ENCODE measurements around the gene TRIM10.
"Not testable (repeated sequence)": the region's sequence is repeated elsewhere in the genome, so short reads cannot be mapped to it uniquely, and the experiment has no call there.

TRIM10 gene

DNA sequence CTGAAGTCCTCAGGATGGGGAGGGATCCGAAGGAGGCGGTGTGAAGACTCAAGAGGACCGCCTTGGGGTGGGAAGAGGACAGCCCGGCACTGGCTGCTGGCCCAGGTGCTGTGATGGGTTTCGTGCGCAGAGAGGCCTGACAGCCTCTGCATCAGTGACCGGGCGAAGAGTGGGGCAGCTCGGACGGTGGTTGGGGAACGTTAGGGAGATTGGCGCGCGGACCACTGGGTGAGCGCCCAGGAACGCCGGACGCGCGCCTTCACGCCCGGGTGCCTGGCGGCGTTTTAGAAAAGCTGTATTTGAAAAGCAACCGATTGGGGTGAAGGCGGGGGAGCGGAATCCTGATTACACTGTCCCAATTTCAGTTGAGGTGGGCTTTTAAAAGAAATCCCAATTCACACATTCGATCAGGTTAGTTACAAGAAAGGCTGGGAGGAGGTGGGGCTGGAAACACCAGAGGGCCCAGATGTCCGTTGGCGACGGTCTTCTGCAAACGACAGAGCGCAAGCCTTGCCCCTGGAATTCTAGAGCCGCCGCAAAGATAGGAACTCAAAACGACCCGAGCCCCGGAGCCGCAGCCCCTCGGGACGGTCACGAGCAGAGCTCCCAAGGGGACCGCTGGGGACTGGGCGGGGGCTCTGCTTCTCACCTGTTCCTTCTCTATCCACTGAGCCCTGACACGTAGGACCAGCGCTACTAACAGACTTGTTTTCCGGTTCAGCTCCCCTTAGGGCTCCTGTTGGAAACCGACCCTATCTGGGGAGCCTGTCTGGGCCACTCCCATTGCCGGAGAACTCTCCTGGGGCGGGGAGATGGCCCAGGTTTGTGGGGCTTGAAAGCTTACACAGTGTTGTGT, 33.5 kb downstream of the TRIM10 start:
- DNase-seq: no peak

DNA sequence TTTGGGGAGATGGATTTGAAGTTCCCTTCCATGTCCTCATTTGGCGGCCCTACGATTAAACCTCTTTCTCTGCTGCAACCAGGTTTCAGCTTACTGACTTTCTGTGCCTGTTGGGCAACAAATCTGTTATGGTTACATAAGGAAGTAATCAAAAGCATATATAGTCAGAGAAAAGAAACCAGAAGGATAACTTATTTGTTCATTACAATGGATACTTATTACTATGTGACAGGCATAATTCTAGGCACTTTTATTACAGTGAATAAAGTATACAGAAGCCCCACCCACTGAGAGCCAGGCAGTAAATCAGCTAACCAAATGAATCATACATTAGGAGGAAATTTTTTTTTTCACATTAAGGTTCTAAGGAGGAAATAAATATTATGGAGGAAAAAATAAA, 38.5 kb downstream of the TRIM10 start:
- peak; percentile 56 for DNase-seq

DNA sequence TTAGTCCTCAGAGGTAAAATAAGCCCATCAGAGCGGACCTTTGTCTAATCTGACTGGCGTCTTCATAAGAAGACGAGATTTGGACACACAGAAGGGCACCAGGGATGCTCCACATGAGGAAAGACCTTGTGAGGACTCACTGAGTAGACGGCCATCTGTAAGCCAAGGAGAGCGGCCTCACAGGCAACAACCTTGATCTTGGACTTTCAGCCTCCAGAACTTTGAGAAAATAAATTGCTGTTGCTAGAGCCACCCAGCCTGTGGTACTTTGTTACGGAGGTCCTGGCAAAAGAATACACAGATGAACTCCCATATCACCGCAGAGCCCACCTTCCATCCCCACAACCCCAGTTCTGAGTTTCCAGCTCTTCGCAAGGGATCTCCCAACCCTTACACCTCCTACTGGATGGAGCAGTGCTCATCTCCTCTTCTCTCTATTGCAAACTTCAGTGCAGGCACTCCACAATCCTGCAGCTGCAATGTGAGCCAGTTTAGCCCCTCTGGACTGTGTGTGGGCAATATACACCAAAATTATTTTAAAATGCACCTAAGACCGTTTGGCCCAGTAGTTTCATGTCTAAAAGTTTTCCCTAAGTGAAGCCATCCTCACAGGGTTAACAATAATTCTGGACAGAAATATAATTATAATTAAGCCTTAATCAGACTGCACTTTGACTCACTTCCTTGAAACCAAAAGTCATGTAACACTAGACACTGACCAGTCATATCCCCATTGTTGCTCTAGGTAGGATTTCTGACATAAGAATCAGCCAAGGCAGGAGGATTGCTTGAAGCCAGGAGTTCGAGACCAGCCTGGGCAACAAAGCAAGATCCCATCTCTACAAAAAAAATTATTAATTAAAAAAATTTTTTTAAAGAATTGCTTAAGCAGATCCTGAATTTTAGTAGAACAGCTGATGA, 39.3 kb downstream of the TRIM10 start:
- DNase-seq: no peak

DNA sequence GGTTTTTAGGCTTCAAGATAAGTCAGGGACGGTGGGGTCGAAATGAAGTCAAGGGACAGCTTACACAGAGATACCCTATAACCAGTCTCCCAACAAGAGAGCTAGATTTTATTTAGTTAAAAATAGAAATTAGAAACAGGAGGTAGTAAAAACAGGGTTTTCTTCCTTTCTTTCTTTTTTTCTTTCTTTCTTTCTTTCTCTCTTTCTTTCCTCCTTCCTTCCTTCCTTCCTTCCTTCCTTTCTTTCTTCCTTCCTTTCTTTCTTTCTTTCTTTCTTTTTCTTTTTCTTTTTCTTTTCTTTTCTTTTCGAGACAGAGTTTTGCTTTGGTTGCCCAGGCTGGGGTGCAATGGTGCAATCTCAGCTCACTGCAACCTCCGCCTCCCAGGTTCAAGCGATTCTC, 42.3 kb downstream of the TRIM10 start:
- DNase-seq: not testable (repeated sequence)

DNA sequence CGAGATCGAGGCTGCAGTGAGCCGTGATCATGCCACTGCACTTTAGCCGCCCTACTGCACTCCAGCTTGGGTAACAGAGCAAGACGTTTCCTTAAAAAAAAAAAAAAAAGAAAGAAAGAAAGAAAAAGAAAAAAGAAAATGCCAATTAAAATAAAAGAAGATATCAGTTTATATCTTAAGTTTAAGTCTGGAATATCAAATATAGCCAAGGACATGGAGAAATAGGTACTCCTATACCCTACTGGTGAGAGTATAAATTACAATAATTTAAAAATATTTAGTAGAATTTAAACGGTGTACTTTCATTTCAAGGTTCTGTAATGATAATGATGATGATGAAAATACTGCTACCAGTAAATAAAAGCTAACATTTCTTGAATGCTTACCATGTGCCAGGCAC, 44.3 kb downstream of the TRIM10 start:
- no peak for DNase-seq

DNA sequence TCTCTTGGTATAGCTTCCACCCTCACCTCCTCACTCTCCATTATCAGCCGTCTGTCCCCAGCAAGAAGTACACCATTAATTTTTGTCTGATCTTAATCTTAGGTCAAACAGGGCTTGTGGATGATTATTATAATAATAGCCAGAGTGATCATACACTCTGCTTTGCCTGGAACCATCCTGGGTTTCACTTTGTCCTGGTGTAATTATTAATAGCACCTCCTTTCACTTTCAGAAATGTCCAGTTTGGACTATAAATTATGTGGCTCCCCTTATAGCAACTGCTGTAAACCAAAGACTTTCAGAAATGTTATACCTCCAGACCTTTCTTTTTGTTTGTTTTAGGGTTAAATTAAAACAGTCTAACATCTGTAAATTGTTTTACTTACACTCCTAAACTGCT, 47.2 kb downstream of the TRIM10 start:
- DNase-seq: peak; percentile 46

DNA sequence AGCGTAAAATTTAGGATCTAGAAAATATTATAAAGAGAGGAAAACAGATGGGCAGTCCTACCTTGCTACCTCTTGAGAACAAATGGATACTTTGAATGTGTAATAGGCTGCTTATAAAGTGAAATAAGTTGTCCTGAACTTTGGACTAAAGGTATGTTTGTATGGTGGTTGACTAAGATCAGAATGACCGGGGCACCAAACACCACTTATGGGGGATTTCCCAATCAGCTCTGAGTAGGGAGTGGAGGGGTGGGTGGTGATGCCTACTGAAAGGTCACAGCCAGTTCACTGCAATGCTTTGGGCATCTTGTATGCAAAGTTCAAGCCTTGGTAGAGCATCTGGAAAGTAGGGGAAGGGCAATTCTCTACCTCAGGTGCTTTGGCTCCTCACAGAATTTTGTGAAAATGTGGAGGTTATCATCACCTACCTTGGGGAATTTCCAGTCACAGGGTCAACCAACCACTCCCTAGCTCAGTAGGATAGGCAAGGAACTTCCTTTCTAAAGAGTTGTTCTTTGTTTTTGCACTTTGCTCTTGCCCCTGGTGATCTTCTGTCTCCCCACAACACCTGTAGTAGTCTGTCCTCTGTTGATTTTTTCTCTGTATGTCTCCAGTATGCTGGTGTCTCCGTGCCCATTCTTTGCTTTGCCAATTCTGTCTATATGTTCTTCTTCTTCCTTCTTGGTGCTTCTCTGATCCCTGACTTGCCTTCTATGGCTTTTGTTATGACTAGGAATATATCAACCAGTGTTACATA, 47.8 kb downstream of the TRIM10 start, which contains the start of gene TRIM31:
Gene TRIM31, minus strand, starts transcription at position 88 of the 757 bp plus-strand sequence. CDS start 285 bp downstream, outside the sequence.
- peak; percentile 66 for DNase-seq

DNA sequence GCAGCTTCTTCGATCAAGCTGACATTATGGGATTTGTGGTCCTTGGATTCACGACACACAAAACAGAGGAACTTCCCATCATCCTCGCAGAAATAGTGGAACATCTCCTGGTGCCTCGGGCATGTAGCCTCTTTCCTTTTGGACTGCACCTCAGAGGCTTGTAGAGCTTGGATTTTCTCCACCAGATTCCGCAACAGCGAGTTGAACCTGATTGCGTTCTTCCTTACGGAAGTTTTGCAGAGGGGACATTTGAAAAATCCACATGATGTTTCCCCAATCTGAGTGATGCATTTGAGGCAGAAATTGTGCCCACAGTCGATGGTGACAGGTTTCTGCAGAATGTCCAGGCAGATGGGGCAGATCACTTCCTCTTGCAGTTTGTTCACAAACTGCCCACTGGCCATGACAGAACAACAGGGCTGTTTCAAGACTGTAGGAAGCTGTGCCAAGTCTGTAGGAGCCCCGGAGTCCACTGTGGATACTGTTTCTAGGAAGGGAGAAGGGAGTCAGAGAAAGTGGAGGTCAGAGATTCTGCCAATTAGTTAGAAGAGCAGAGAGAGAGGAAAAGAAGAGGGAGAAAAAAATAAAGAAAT, 48.5 kb downstream of the TRIM10 start:
- peak; percentile 72 for DNase-seq

DNA sequence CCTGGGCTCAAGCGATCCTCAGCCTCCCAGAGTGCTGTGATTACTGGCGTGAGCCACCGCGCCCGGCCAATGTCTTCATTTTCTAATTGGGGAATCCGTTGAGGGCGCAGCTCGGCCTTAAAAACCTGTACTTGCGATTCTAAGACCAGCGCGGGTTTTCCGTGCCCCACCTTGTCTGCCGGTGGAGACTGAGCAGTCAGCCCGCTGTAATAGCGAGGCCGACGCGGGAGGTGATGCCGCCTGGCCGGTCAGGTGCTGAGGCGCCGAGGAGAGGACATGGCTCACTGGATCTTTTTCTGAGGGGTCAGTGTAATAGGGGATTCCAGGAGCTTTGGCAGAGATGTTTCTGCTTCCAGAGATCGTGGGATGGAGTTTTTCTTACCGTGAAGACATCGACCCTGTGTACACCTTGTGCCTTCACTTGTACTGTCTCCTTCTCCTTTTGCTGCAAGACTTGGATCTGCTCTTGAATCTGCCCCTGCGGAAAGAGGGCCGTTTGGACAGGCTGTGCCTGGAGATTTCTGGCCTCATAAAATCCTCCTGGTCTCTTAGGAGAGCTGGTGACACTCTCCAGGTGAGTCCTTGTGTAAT, 49.6 kb downstream of the TRIM10 start:
- DNase-seq: no peak

DNA sequence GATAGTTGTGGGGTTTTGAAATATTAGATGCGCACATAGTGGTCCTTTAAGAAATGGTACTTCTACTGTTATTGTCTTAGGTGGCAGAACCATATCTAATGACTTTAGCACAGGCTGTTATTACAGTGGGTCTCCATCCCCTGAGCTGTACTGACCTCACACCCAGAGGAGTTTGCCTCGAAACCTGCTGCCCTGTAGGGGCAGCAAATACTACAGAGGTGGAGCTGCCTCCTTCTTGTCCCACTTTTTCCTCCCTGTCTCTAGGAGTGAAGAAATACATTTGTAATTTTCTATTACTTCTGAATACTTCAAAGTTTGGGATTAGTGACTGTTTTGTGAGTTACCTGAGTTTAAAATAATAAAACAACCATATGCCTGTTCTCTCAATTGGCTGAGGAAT, 56.4 kb downstream of the TRIM10 start:
- no peak for DNase-seq

DNA sequence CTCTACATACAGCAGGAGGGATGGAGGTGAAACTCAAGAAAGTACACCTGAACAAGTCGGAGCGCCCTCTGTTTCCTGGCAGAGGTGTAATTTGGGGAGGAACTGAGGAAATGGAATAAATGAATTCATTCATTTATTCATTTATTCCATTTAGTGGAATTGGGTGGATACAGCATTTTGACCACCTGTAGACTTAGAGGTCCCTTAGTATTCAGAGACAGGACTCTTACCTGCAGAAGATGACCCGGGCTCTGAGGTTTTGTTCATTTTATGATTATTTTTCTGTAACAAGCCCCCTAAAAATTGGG, 57.2 kb downstream of the TRIM10 start:
- no peak for DNase-seq

DNA sequence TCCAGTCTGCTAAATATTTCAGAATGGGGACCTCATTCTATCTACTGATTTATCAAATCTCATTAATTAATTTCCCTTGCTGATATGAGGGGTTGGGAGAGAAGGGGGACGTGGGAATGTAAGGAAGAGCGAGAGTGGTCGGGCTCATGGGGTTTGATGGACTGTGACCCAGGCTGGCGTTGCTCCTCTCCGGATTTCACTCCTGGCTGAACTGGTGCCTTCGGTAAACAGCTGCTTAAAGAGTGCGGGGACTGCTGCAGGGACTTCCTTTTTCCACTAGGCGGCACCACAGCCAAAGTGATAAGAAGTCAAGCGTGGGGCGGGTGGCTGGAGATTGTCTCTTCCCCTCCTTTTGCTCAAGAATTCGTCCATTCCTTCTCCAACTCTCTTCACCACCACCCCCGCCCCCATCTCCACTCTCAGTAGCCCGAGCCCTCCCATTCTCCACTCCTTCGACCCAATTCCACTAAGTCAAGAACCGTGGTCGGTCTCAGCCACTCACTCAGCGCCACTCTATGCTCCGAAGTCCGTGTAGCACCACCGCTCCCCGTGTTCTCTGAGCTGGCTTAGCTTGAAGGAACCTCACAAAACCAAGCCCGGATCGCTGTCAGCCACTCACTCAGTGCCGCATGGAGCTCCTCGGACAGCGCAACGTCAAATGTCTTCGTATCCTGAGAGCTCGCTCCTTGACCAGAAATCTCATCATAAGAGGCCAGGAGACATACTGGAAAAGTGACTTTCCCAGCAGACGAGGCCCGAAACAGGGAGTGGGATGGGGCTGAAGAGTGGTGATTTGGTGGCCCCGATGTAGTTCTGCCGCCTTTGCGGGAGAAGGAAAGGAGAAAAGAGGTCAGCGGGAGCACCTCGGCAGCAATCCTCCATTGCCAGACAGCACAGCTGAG, 57.8 kb downstream of the TRIM10 start:
- DNase-seq: peak; percentile 89

DNA sequence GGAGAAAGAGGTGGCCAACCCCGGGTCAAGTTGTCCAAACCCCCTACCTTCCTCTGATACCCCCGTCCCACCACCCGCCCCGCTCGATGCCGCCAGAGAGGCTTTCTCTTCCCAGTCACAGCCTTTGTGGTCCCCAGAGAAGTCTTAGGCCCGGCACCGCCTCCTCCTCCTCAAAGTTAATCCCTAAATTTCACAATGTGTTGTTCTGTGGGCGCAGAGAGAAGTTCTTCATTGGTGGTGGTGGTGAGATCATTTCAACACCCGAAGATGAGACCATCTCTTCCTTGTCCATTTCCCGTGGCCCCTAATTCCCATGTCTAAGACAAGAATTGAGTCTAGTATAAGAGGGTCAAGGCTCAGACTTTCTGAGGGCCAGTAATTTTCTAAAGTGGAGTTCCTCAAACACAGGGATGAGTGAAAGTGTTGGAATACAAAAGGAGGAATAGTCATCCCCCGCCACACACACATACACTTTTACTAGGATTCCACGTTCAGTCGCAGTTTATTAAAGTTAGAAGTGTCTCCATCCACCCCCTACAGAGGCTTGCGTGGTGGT, 58.5 kb downstream of the TRIM10 start:
- peak; percentile 96 for DNase-seq
